Adrenal gland (tissue), 5 donors: ENCODE measurements around the gene RAB11FIP5.

ENCODE experiments used
- POLR2A ChIP-seq, 2 donors: fragments of 450-650 bp; IDR thresholded peaks; one replicate each; pipeline ENCODE4 v1.6.1; 2017; ENCODE audit warnings: antibody characterized with exemption in 2 of 2, mild to moderate bottlenecking in 2 of 2, moderate library complexity in 1 of 2
- TF ChIP-seq, protein P1 (sequence below), 6 experiments: fragments of 450-650 bp in 4 of 6; fragments of 200-600 bp in 2 of 6; sonication (generic) in 1 of 6; IDR thresholded peaks; 1 replicate in 5 of 6; 2 replicates in 1 of 6; pipeline versions ENCODE4 v1.5.1 to v1.8.0; 2016 to 2021; ENCODE audit warnings: antibody characterized with exemption in 6 of 6, mild to moderate bottlenecking in 2 of 6, moderate library complexity in 1 of 6
- donor health status: DM: no; HTN: no; CAD: no.

DNA sequence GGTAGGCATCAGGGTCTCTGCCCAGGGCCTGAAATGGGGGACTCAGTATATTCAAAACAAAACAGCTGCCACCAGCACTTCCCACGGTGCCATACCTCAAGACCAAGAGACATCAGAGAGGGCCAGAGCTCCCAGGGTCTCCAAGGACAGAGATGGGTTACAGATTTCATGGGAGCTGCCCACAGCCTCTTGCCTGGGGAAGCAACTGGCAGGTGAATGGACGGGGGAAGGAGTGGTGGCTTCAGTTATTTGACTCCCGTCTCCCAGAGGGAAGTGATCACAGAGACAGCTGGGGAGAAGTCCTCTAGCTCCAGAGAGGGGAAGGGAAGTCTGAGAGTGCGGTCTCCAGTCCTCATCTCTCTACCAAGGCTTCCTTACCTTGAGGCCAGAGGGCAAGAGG is 25.4 kb downstream of the RAB11FIP5 start:
- TF ChIP-seq, protein P1, sequence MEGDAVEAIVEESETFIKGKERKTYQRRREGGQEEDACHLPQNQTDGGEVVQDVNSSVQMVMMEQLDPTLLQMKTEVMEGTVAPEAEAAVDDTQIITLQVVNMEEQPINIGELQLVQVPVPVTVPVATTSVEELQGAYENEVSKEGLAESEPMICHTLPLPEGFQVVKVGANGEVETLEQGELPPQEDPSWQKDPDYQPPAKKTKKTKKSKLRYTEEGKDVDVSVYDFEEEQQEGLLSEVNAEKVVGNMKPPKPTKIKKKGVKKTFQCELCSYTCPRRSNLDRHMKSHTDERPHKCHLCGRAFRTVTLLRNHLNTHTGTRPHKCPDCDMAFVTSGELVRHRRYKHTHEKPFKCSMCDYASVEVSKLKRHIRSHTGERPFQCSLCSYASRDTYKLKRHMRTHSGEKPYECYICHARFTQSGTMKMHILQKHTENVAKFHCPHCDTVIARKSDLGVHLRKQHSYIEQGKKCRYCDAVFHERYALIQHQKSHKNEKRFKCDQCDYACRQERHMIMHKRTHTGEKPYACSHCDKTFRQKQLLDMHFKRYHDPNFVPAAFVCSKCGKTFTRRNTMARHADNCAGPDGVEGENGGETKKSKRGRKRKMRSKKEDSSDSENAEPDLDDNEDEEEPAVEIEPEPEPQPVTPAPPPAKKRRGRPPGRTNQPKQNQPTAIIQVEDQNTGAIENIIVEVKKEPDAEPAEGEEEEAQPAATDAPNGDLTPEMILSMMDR (IDR thresholded peaks at IDR 0.05) = no peak
- no peak for TF ChIP-seq POLR2A (IDR thresholded peaks at IDR 0.05)
